Cardiac fibroblast (primary cell): ENCODE results near the gene CAPN2.
"Not testable (repeated sequence)": the region's sequence is repeated elsewhere in the genome, so short reads cannot be mapped to it uniquely, and the experiment has no call there.

Experiments
- DNase-seq, 2 donors: peaks; one replicate each; pipeline versions ENCODE4 v3.0.0 to v3.0.0-alpha.2; 2010; ENCODE audit warnings: low read depth in 2 of 2
- H3K4me3 ChIP-seq, 2 donors: replicated peaks in 1 of 2; 1 replicate in 1 of 2; 2 replicates in 1 of 2; pipeline ENCODE4 v1.5.1; 2011; ENCODE audit warnings: low read depth in 2 of 2, low read length in 2 of 2, mild to moderate bottlenecking in 2 of 2, moderate library complexity in 1 of 2
- TF ChIP-seq, protein P1 (sequence below): IDR thresholded peaks from one replicate; pipeline ENCODE4 v1.5.1; 2011; ENCODE audit warnings: low read depth, mild to moderate bottlenecking, low read length, inconsistent platforms

Gene CAPN2

DNA sequence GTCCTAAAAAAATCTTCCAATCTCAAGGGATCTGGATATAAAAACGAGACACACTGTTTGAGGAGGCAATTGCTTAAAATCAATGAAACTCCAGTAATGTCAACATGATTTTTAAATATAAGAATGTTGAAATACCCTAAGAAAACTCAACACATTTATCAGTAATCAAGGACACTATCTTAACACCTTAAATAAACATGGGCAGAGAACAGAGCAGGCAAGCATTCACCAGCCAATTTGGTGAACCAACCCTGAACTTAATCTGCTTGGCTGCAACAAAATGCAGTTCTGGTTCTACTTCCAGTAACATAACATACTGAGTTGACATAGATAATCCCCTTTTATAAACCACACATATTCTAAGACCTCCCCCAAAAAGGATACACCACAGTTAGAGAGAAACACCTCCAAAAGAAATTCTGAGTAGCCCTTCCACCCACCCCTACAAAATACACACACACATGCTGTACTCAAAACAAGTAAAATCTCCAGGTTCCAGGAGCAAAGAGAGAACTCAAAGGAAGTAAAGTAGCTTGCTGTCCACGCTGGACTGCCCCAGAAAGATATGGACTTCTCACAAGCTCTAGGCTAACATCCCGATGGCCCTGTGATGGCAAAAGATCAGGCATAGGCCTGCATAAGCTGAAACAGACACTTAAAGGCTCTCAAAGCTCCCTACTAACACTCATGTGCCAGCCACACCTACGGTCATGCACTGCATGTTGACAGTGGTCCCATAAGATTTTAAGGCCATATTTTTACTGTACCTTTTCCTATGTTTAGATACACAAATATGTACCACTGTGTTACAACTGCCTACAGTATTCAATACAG is 102.9 kb downstream of the CAPN2 start:
- no peak for DNase-seq
- no peak overlapping the region for H3K4me3 ChIP-seq
- TF ChIP-seq, protein P1, sequence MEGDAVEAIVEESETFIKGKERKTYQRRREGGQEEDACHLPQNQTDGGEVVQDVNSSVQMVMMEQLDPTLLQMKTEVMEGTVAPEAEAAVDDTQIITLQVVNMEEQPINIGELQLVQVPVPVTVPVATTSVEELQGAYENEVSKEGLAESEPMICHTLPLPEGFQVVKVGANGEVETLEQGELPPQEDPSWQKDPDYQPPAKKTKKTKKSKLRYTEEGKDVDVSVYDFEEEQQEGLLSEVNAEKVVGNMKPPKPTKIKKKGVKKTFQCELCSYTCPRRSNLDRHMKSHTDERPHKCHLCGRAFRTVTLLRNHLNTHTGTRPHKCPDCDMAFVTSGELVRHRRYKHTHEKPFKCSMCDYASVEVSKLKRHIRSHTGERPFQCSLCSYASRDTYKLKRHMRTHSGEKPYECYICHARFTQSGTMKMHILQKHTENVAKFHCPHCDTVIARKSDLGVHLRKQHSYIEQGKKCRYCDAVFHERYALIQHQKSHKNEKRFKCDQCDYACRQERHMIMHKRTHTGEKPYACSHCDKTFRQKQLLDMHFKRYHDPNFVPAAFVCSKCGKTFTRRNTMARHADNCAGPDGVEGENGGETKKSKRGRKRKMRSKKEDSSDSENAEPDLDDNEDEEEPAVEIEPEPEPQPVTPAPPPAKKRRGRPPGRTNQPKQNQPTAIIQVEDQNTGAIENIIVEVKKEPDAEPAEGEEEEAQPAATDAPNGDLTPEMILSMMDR: no peak

DNA sequence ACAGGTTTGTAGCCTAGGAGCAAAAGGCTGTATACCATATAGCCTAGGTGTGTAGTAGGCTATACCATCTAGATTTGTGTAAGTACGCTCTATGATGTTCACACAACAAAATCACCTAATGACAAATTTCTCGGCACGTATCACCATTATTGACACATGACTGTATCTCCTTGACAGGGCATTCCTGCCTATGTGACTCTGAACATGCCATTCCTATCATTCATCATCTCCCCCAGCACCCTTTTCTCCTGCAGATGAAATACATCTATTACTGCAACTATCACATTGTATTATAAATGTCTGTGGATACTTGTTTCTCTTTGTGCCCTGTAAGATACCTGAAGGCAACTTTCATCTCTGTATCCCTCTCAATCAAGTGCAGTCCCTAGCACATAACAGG is 103.5 kb downstream of the CAPN2 start:
- DNase-seq: peak in 1 of 2 donors; percentile 65
- TF ChIP-seq, protein P1: no peak

DNA sequence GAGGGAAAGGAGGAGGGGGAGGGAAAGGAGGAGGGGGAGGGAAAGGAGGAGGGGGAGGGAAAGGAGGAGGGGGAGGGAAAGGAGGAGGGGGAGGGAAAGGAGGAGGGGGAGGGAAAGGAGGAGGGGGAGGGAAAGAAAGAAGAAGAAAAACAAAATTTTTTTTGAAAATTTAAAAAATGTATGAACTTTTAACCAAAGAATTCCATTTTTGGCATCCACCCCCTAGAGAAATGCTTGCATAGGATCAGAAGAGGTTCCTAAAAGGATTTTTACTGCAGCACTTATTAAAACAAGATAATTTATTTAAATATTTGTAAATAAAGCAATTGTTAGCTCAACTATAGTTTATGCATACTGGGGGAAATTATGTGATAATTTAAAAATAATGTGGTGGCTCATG is 104.9 kb downstream of the CAPN2 start:
- DNase-seq, H3K4me3 ChIP-seq: not testable (repeated sequence)

More for the DNA sequence above, 103.5 kb downstream of the CAPN2 start:
- no peak overlapping the region for H3K4me3 ChIP-seq

DNA sequence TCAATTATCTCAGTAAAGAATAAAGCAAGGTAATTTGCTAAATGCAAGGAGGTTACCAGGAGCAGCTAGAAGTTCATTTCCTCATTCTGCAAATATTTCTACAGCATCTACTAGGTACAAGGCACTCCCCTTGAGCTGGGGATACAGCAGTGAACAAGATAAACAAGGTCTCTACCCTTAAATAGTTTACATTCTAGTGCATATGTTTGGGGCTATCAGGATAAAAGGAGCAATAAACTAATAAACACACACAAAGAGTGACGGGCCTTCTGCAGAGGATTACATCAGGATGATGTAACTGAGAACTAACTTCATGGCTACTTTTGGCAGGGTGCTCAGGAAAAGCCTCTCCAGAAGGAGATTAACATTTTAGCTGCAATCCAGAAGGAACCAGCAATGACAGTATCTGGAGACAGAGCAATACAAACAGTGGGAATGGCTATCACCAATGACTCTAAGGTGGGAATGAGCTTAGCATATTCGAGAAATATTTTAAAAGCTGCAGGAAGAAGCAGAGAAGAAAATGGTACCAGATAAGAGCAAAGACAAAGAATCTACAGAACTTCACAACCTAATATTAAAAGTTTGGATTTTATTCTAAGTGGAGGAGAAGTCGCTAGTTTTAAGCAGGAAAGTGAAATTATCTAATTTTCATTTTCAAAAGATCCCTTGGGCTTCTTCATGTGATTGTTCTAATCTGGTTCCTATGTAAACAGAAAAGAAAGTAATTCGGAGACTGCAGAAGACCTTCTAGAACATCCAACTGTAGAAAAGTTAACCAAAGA is 107.6 kb downstream of the CAPN2 start:
- no peak overlapping the region for H3K4me3 ChIP-seq
- peak; percentile 74 to 81 for DNase-seq
- TF ChIP-seq, protein P1: no peak

DNA sequence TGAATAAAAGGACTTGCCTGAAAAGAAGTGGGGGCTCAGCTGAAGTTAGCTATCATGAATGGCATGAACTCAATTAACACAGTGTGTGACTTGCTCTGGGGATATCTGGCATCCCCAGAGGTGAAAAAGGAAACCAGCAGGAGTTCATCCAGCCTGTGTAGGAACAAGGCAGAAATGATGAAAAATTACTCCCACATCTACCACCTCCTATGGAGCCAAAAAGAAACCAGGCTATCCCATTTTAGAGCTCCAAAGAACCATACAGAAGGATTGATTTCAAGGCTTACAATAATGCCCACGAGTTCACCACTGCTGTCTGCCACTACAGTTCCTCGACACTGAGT is 108.1 kb downstream of the CAPN2 start:
- TF ChIP-seq, protein P1: peak; percentile 14
- no peak for DNase-seq
- no peak overlapping the region for H3K4me3 ChIP-seq

DNA sequence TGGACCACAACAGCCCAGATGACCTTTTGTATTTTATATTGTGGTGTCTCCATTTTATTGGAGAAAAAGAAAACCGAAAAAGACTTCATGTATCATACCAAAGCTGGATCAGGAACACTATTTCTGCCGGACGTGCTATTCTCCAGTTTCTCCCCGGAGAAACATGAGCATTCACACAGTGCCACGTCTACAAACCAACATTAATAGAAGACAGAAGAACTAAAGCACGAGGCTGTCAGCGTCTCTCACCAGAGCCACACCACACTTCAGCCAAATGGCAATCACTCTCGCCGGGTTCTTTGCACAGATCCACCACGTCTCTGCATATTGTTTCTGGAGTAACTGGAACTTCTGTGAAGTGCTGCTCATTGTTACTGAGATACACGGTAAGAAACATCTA is 108.6 kb downstream of the CAPN2 start:
- TF ChIP-seq, protein P1: no peak
- H3K4me3 ChIP-seq: no peak overlapping the region
- no peak for DNase-seq

DNA sequence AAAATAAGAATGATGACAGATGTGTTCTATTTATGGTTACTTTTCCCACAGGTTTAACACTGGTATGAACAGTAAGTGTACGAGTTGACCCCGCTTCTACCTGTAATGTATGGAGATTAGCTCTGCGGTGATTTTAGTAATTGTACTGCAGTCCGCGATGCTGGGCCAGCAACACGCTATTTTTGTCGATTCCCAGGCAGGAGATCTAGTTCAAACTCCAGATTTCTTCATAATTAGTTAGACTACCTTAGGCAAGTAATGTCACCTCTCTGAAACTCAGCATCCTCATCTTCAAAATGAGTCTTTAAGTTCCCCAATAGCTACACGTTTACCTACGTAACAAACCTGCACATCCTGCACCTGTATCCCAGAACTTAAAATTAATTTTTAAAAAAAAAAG is 111.9 kb downstream of the CAPN2 start:
- no peak for DNase-seq
- TF ChIP-seq, protein P1: no peak
- H3K4me3 ChIP-seq: no peak overlapping the region
